Tibial nerve (tissue), 4 donors: ENCODE results near the gene TMSB10.

ENCODE experiments used
- EP300 ChIP-seq, 2 donors: sonication (generic); formaldehyde crosslinking; IDR thresholded peaks; one replicate each; pipeline ENCODE4 v1.6.1; 2017; ENCODE audit warnings: antibody characterized with exemption in 2 of 2, mild to moderate bottlenecking in 1 of 2
- POLR2A ChIP-seq, 2 donors: fragments of 450-650 bp; IDR thresholded peaks; one replicate each; pipeline ENCODE4 v1.6.1; 2017; ENCODE audit warnings: antibody characterized with exemption in 2 of 2, mild to moderate bottlenecking in 2 of 2, moderate library complexity in 2 of 2
- TF ChIP-seq, protein P1 (sequence below), 5 experiments: fragments of 200-600 bp in 3 of 5; fragments of 450-650 bp in 2 of 5; sonication (generic) in 3 of 5; IDR thresholded peaks; one replicate each; pipeline ENCODE4 v1.5.1; 2016 to 2019; ENCODE audit warnings: antibody characterized with exemption in 5 of 5, mild to moderate bottlenecking in 3 of 5, moderate library complexity in 2 of 5

DNA sequence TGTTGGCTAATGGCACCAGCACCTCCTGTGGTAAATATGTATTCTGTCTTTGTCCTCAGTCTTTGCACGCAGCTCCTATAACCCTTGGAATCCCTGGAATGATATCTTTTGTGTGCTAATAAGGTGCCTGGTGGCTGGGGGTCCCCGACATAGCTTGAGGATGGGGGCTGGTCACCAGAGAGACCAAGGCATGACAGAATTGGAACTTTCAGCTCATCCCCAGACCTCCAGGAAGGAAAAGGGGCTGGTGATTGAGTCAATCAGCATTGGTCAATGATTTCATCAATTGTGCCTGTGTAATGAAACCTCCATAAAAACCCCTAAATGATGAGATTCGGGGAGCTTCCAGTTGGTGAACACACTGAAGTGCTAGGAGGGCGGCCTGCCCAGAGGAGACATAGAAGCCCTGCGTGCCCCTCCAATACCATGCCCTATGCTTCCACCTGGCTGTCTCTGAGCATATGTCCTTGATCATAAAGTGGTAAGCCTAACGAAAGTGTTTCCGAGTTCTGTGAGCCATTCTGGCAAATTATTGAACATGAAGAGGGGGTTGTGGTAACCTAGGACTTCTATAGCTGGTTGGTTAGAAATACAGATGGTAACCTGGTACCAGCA lies 38.9 kb downstream of the TMSB10 start:
- TF ChIP-seq EP300 (IDR thresholded peaks at IDR 0.05) (no peak), POLR2A (IDR thresholded peaks at IDR 0.05) (no peak)
- TF ChIP-seq, protein P1, sequence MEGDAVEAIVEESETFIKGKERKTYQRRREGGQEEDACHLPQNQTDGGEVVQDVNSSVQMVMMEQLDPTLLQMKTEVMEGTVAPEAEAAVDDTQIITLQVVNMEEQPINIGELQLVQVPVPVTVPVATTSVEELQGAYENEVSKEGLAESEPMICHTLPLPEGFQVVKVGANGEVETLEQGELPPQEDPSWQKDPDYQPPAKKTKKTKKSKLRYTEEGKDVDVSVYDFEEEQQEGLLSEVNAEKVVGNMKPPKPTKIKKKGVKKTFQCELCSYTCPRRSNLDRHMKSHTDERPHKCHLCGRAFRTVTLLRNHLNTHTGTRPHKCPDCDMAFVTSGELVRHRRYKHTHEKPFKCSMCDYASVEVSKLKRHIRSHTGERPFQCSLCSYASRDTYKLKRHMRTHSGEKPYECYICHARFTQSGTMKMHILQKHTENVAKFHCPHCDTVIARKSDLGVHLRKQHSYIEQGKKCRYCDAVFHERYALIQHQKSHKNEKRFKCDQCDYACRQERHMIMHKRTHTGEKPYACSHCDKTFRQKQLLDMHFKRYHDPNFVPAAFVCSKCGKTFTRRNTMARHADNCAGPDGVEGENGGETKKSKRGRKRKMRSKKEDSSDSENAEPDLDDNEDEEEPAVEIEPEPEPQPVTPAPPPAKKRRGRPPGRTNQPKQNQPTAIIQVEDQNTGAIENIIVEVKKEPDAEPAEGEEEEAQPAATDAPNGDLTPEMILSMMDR (IDR thresholded peaks at IDR 0.05) = no peak
